ENCODE measurements around the gene GREM2.

Gene GREM2

DNA sequence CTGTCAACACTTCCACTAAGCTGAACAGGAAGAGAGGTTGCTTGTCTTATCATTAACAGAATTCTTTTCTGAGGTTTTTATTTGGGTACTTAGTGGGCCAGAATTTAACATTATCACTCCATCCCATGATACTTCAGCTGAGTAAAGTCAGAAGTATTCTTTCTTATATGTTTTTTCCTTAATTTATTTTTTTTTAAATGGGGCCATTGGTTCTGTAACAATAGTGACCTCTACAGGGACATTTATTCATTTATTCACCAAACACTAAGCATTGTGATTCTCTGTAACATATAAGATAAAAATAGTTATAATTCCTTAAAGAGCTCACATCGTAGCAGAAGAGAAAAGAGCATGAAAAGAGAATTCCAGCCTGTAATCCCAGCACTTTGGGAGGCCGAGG is 9.8 kb downstream of the GREM2 start:
- Histone ChIP-seq H3K27me3 (ENCODE audit: insufficient read depth, poor library complexity, severe bottlenecking) (no peaks in the 10 kb centered on the region), H3K4me3 (replicated peaks; ENCODE audit: insufficient read depth, low read length) (no peak overlapping the region), H3K27ac (replicated peaks) (no peak overlapping the region)
- DNase-seq (ENCODE audit: low read depth in 1 of 2, low spot score in 1 of 2), result no peak
- TF ChIP-seq SPI1 (IDR thresholded peaks at IDR 0.05; ENCODE audit: borderline replicate concordance, low read depth), result no peak
- no peak for TF ChIP-seq POLR2AphosphoS5 (IDR thresholded peaks at IDR 0.05; ENCODE audit: low read depth)
- TF ChIP-seq, protein P1, sequence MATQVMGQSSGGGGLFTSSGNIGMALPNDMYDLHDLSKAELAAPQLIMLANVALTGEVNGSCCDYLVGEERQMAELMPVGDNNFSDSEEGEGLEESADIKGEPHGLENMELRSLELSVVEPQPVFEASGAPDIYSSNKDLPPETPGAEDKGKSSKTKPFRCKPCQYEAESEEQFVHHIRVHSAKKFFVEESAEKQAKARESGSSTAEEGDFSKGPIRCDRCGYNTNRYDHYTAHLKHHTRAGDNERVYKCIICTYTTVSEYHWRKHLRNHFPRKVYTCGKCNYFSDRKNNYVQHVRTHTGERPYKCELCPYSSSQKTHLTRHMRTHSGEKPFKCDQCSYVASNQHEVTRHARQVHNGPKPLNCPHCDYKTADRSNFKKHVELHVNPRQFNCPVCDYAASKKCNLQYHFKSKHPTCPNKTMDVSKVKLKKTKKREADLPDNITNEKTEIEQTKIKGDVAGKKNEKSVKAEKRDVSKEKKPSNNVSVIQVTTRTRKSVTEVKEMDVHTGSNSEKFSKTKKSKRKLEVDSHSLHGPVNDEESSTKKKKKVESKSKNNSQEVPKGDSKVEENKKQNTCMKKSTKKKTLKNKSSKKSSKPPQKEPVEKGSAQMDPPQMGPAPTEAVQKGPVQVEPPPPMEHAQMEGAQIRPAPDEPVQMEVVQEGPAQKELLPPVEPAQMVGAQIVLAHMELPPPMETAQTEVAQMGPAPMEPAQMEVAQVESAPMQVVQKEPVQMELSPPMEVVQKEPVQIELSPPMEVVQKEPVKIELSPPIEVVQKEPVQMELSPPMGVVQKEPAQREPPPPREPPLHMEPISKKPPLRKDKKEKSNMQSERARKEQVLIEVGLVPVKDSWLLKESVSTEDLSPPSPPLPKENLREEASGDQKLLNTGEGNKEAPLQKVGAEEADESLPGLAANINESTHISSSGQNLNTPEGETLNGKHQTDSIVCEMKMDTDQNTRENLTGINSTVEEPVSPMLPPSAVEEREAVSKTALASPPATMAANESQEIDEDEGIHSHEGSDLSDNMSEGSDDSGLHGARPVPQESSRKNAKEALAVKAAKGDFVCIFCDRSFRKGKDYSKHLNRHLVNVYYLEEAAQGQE (IDR thresholded peaks at IDR 0.05; ENCODE audit: insufficient replicate concordance, low read depth), result no peak
- TF ChIP-seq GABPA (IDR thresholded peaks at IDR 0.05; ENCODE audit: low read depth), result no peak
- TF ChIP-seq, protein P2, sequence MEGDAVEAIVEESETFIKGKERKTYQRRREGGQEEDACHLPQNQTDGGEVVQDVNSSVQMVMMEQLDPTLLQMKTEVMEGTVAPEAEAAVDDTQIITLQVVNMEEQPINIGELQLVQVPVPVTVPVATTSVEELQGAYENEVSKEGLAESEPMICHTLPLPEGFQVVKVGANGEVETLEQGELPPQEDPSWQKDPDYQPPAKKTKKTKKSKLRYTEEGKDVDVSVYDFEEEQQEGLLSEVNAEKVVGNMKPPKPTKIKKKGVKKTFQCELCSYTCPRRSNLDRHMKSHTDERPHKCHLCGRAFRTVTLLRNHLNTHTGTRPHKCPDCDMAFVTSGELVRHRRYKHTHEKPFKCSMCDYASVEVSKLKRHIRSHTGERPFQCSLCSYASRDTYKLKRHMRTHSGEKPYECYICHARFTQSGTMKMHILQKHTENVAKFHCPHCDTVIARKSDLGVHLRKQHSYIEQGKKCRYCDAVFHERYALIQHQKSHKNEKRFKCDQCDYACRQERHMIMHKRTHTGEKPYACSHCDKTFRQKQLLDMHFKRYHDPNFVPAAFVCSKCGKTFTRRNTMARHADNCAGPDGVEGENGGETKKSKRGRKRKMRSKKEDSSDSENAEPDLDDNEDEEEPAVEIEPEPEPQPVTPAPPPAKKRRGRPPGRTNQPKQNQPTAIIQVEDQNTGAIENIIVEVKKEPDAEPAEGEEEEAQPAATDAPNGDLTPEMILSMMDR (IDR thresholded peaks at IDR 0.05; ENCODE audit: insufficient read depth, low read length), result no peak

DNA sequence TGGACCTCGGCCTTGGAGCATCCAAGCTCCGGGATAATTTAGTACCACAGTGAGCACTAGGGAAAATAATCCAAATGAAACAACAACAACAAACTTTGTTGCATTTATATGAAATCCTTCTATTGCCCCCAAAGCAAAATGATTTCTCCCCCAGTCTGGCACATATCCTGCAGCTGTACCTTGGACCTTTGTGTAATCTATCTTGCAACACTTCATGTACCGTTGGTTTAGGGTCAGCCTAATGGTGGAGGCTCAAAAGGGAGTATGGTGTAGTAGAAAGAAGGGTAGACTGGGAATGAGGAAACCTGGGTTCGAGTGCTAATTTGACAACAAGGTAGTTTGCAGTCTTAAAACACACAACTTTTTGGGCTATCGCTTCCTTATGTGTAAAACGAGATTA is 12.1 kb downstream of the GREM2 start:
- DNase-seq (ENCODE audit: low read depth in 1 of 2, low spot score in 1 of 2), result no peak
- TF ChIP-seq GABPA (IDR thresholded peaks at IDR 0.05; ENCODE audit: low read depth), result no peak
- no peak for TF ChIP-seq SPI1 (IDR thresholded peaks at IDR 0.05; ENCODE audit: borderline replicate concordance, low read depth)
- no peak for TF ChIP-seq POLR2AphosphoS5 (IDR thresholded peaks at IDR 0.05; ENCODE audit: low read depth)
- TF ChIP-seq, protein P1 (IDR thresholded peaks at IDR 0.05; ENCODE audit: insufficient replicate concordance, low read depth), result no peak
- TF ChIP-seq, protein P2 (IDR thresholded peaks at IDR 0.05; ENCODE audit: insufficient read depth, low read length), result no peak
- Histone ChIP-seq H3K27ac (replicated peaks) (no peak overlapping the region), H3K4me3 (replicated peaks; ENCODE audit: insufficient read depth, low read length) (no peak overlapping the region), H3K27me3 (ENCODE audit: insufficient read depth, poor library complexity, severe bottlenecking) (no peaks in the 10 kb centered on the region)

DNA sequence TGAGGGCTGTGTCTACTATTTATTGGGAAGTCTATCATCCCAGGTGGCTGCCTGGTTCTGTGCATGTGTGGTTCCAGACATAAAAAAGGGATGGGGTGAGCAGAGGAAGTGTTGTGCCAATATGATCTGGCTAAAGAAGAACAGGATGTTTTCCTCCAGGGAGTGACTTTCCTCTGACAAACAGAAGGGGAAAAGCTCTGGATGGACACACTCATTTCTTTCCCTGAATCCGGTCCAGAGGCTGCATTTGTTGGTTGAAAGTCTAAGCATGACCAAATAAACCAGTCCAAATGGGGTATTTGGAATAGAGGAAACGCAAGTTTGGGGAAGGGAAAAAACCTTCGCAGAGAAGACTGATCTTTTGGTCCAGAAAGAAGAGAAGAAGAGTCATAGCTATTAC is 12.7 kb downstream of the GREM2 start:
- Histone ChIP-seq H3K27me3 (ENCODE audit: insufficient read depth, poor library complexity, severe bottlenecking) (no peaks in the 10 kb centered on the region), H3K27ac (replicated peaks) (no peak overlapping the region), H3K4me3 (replicated peaks; ENCODE audit: insufficient read depth, low read length) (no peak overlapping the region)
- DNase-seq (ENCODE audit: low read depth in 1 of 2, low spot score in 1 of 2), result no peak
- TF ChIP-seq, protein P2 (IDR thresholded peaks at IDR 0.05; ENCODE audit: insufficient read depth, low read length), result no peak
- no peak for TF ChIP-seq SPI1 (IDR thresholded peaks at IDR 0.05; ENCODE audit: borderline replicate concordance, low read depth)
- no peak for TF ChIP-seq GABPA (IDR thresholded peaks at IDR 0.05; ENCODE audit: low read depth)
- TF ChIP-seq, protein P1 (IDR thresholded peaks at IDR 0.05; ENCODE audit: insufficient replicate concordance, low read depth), result no peak
- TF ChIP-seq POLR2AphosphoS5 (IDR thresholded peaks at IDR 0.05; ENCODE audit: low read depth), result no peak

All from HL-60 (cell line).